ENCODE measurements around the gene MRC1. TPM values are rescaled to one million over a fixed set of nuclear protein-coding genes. Genes with fewer than 3 reads are reported as not detected.

The MRC1 gene
- total and polyA plus RNA-seq, 2 experiments from 2014 or later = not detected

- no peaks in the 10 kb centered on the region for H3K9me3 Mint-ChIP-seq
- no peaks in the 10 kb centered on the region for H3K36me3 Mint-ChIP-seq (ENCODE audit: low read depth)
- H3K4me3 Mint-ChIP-seq = no peak overlapping the region
- no peaks in the 10 kb centered on the region for H3K79me2 ChIP-seq (replicated peaks; ENCODE audit: insufficient read depth)
- no peak for TF ChIP-seq CTCF (conservative IDR thresholded peaks at IDR 0.05; ENCODE audit: low read depth in 2 of 2)
- no peak for TF ChIP-seq NANOG (IDR thresholded peaks at IDR 0.05; ENCODE audit: borderline replicate concordance)
- peaks cover 5% of the 10 kb centered on the region for H3K27me3 Mint-ChIP-seq (ENCODE audit: insufficient read depth, low read depth, poor library complexity)
- H3K27ac ChIP-seq (ENCODE audit: low read depth) = no peak overlapping the region
- H4K20me1 ChIP-seq (replicated peaks; ENCODE audit: insufficient read depth) = no peaks in the 10 kb centered on the region
- no peak overlapping the region for H2AFZ ChIP-seq
- DNase-seq (ENCODE audit: low spot score) (no peak), ATAC-seq (no peak)
- H3K36me3 ChIP-seq (ENCODE audit: insufficient read depth) = no peaks in the 10 kb centered on the region
- no peaks in the 10 kb centered on the region for H3K4me1 Mint-ChIP-seq
- H3K4me3 ChIP-seq = no peak overlapping the region
- H3K27ac Mint-ChIP-seq = no peak overlapping the region
- no peaks in the 10 kb centered on the region for H3K4me1 ChIP-seq (ENCODE audit: insufficient read depth)
- no peaks in the 10 kb centered on the region for H3K27me3 ChIP-seq (ENCODE audit: insufficient read depth)
- no peaks in the 10 kb centered on the region for H3K9me2 ChIP-seq (ENCODE audit: insufficient read depth)
- no peaks in the 10 kb centered on the region for H3F3A ChIP-seq (replicated peaks; ENCODE audit: low read depth)
- no peak overlapping the region for H3K4me2 ChIP-seq
These were observed 8.6 kb downstream of the MRC1 start for GRCh38 chr10:17817790-17818189.

GRCh38 chr10:17819836-17820235 is 10.7 kb downstream of the MRC1 start:
- no peak for ATAC-seq
- Histone ChIP-seq H3K9me2 (ENCODE audit: insufficient read depth) (no peaks in the 10 kb centered on the region), H3K4me3 (no peak overlapping the region), H3K4me2 (no peak overlapping the region), H2AFZ (no peak overlapping the region), H4K20me1 (replicated peaks; ENCODE audit: insufficient read depth) (no peaks in the 10 kb centered on the region), H3K27me3 (ENCODE audit: insufficient read depth) (no peaks in the 10 kb centered on the region), H3K36me3 (ENCODE audit: insufficient read depth) (no peaks in the 10 kb centered on the region), H3F3A (replicated peaks; ENCODE audit: low read depth) (no peaks in the 10 kb centered on the region), H3K79me2 (replicated peaks; ENCODE audit: insufficient read depth) (no peaks in the 10 kb centered on the region), H3K27ac (ENCODE audit: low read depth) (no peak overlapping the region), H3K4me1 (ENCODE audit: insufficient read depth) (no peaks in the 10 kb centered on the region)
- H3K9me3 Mint-ChIP-seq = no peaks in the 10 kb centered on the region
- no peak overlapping the region for H3K27ac Mint-ChIP-seq
- DNase-seq (ENCODE audit: low spot score) = no peak
- TF ChIP-seq NANOG (IDR thresholded peaks at IDR 0.05; ENCODE audit: borderline replicate concordance) = no peak
- no peak for TF ChIP-seq REST (IDR thresholded peaks at IDR 0.05; ENCODE audit: unreplicated experiment)
- TF ChIP-seq EZH2phosphoT487 (IDR thresholded peaks at IDR 0.05; ENCODE audit: unreplicated experiment) = no peak
- no peak for TF ChIP-seq ZNF114 (CRISPR knock-in tag; IDR thresholded peaks at IDR 0.05)
- no peak for TF ChIP-seq ETS1 (IDR thresholded peaks at IDR 0.05)
- no peak overlapping the region for H3K4me3 Mint-ChIP-seq
- H3K36me3 Mint-ChIP-seq (ENCODE audit: low read depth) = no peaks in the 10 kb centered on the region
- no peaks in the 10 kb centered on the region for H3K4me1 Mint-ChIP-seq
- H3K27me3 Mint-ChIP-seq (ENCODE audit: insufficient read depth, low read depth, poor library complexity) = peaks cover 5% of the 10 kb centered on the region

All from GM23338 (cell line).